DLD1 (cell line): ENCODE results near the gene KRI1.
"Not testable (repeated sequence)": the region's sequence is repeated elsewhere in the genome, so short reads cannot be mapped to it uniquely, and the experiment has no call there.

Source experiments
- in situ Hi-C: cut with HindIII; loops from 2 replicates; pipeline ENCODE4 v1.10.0; 2017; ENCODE audit warnings: low sequenced_read_pairs

Gene KRI1

DNA sequence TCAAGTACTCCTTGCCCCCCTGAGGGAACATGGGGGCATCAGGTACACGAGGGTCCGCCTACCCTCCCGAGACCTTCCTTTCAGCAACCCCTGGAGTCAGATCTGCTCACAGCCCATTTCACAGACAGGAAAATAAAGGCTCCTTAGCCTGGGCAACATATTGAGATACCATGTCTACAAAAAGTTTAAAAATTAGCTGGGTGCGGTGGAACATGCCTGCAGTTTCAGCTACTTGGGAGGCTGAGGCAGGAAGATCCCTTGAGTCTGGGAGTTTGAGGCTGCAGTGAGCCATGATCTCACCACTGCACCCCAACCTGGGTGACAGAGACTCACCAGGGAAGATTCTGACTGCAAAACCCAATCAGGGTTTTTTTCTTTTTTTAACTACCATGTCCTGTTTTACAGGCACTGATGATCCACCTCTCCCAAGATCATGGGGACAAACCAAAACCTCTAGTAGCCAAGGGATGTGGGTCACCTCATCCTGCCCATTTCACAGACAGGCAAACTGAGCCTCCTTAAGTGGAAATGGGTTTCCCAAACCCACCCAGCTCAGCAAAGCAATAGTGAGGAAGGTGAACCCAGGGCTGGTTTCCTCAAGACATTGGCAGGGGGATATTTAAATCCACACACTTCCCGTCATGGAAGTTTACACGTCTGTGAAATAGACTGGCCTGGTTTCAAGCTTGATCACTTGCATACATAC is 9.4 kb upstream of the KRI1 start:
- in situ Hi-C loops, result no loop called here

DNA sequence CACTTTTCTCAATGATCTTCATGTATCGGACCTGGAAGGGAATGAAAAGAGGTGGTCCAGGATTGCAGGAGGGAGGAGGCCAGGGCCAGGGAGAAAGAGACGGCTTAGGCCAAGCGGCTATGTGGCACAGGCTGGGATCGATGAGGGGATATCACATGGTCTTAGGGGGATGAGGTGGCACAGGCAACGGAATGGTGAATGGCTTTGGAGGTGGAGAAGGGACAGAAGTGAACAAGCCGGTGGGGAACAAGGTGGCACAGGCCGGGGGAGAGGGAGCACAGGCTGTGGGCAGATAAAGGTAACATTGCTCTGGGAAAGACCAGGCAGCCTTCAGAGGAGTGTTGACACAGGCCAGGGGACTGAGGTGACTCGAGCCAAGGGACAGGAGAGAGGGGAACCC is 8.7 kb upstream of the KRI1 start:
- in situ Hi-C loops, result no loop called here

DNA sequence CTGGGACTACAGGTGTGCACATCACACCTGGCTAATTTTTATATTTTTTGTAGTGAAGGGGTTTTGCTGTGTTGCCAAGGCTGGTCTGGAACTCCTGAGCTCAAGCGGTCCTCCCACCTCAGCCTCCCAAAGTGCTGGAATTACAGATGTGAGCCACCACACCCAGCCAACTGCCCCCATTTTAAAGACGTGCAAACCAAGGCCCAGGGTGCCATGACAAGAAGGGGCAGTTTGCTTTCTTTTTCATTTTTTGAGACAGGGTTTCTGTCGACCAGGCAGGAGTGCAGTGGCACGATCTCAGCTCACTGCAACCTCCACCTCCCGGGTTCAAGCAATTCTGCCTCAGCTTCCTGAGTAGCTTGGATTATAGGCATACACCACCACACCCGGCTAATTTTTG is 8.0 kb upstream of the KRI1 start:
- in situ Hi-C loops, result not testable (repeated sequence)

DNA sequence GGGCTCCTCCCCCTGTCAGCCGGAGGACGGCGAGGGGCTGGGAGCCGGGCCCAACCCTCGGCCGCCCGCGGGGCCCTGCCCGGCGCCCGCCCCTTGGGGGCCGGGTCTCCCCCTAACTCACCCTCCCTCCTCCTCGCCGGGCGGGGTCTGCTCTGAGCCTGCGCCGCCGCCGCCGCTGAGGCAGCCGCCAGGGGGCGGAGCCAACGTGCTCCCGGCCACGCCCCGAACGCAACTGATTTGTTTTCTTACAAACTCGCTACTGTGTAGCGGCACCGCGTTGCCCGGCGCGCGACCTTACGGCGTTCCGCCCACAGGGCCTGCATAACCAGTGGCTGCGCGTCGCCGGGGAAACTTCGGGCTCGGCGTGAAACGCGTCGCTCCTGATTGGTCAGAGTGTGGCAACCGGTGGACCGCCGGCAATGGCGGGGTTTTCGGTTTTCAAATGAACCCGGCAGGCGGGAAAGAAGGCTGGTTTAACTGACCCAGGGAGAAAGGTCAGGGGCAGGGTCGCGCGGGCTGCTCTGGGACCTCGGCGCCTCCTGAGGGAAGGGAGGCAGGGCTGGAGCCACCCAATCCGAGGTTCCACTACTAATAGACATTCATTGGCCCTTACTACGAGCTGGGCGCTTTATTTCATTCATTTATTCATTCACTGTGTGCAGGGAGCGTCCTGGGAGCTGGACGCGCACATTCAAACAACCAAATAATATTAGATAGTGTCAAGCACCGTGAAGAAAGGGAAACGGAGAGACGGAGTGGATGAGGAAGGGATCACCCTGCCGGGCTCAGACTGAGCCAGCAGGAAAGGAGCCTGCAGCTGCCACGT is 3.2 kb upstream of the KRI1 start, which contains the start of gene CDKN2D:
Gene CDKN2D (minus strand): TSS at position 154 of the 826 bp plus-strand sequence. CDS start 326 bp downstream, outside the sequence.
- in situ Hi-C loops, result no loop called here

DNA sequence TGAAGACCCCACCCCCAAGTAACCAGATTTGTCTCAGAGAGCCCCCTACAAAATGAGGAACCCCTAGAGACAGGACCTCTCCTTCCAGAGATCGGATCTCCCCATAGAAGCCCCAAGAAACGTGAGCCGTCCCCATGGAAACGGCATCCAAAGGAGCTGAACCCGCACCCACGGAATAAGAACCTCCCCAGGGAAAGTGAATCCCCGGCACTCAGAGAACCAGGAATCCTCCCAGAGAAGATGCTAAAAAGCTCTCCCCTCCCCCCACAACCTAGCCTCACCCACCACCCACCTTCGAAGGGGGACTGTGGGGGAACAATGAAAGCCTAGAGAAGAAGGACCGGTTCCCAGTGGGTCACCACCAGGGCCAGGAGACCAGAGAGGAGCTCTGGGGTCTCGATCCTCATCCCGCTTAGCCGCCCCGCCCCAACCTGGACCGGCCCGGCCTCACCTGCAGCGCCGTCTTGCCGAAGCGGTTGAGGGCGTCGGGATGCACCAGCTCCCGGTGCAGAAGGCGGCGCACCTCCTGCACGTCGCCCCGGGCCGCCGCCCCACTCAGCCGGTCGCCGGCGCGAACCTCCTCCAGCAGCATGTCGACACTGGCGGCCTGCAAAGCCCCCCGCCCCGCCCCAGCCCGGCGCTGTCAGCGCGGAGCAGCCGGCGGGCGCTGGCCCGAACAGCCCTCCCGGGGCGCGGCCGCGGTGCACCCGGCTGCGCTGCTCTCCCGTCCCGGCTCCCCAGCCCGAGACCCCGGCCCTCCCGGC is 2.4 kb upstream of the KRI1 start:
- in situ Hi-C loops, result no loop called here

DNA sequence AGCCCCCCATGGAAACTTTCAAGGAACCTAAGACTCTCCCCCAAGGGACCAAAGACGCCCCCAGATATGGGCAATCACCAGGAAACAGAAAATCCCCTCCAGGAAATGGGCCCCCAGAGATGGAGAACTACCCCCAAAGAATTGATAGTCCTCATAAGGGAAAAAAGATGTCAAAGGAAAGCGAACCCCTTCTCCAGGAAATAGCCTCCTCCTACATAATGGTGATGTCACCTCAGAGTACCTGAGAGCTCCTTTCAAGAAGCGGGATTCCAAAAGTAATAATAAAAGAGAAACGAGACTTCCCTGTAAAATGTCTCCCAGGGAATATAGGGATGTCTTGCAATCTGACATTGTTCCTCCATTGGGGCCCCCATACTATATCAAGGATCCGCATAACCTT is 1.8 kb upstream of the KRI1 start:
- in situ Hi-C loops, result no loop called here

DNA sequence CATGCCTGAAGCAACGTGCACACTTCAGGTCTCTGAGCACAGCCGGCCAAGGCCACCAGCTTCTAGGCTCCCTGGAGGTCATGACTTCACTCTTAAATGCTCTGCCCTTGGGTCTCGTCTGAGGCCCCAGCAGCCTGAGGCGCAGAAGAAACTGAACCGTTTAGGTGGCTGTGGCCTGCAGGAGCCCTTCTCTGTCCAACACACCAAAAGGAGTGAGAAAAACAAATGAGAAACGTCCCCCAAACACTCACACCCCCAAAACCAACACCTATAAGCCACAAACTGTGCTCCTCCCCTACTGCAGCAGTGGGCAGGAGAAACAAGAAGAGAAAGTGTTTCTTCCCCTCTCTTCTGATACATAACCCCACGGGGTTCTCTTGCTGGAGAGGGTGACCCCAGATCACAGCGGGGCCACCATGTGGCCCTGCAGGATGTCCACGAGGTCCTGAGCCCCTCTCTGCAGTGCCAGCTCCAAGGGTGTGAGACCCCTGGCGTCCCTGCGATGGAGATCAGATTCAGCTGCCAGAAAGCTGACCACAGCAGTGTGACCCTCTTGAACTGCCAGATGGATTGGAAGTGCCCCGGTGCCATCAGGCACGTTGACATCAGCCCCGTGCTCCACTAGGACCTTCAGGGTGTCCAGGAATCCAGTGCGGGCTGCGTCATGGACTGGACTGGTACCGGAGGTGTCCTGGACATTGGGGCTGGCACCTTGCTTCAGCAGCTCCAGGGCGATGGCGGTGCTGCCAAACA is 1.0 kb upstream of the KRI1 start:
- in situ Hi-C loops, result no loop called here

DNA sequence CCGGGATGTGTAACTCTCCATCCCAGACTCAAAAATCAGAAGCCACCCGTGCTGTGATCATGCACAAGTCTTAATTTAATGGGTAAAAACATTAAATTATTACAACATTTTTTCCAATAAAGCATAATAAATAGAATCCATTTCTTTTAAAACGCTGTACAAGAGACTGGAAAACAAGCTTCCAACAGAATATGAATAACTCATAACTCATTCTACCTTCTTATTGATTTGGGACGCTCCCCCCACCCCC is 523 bp upstream of the KRI1 start:
- in situ Hi-C loops, result no loop called here

DNA sequence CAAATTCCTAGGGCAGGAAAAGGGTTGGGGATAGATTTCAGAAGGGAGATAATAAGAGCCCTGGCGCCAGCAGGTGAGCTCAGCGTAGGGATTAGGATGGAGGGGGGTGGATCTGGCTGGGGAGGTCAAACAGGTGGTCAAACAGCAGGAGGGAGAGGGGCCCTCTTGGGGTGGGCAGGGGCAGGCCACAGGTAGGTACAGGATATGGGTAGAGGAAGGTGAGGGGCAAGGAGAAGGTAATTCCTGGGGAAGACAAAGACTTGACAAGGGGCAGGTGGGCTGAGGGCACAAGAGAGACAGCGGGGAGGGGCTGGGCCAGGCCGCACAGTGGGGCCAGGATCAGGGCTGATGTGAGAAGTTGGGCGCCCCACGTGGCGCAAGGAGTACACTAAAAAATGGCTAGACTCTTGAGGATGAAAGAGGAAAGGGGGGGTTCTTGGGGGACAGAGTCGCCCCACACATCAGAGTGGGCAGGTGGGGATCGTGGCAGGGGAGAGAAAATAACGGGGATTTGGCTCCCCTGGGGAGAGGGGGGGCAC is 713 bp downstream of the KRI1 start:
- in situ Hi-C loops, result no loop called here

DNA sequence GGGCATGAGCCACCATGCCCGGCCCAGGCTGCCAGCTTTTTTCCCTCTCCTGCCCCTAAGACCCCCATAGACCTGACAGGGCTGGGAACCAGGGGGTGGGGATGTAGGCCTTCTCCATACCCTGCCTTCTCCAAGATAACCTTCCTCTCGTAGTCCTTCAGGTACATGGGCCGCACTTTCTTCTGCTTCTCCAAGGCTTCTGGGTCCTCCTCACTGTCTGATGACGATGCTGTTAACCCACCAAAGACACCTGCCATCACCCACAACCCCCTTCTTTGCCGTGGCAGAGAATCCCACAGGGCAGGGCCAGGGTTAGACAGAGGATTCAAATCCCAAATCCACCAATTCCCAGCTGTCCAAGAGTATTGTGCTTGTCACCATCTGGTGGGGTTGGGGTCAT is 3.2 kb downstream of the KRI1 start:
- in situ Hi-C loops, result no loop called here

DNA sequence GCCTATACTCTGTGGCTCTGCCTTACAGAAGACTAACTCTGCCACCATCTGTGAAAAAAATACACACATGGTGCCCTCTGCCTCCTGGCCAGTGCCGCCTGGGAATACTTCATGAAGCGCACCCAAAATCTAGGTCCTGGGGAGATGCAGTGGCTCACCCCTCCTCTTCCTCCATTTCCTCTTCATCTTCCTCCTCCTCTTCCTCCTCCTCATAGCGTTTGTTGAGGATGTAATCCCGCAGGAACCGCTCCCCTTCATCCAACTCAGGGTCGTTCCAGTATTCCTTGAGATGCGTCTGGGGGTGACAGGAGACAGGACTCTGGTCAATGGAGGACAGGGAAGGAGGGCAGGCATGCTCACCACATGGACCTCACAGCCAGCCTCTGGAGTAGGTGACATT is 5.7 kb downstream of the KRI1 start:
- in situ Hi-C loops, result no loop called here

DNA sequence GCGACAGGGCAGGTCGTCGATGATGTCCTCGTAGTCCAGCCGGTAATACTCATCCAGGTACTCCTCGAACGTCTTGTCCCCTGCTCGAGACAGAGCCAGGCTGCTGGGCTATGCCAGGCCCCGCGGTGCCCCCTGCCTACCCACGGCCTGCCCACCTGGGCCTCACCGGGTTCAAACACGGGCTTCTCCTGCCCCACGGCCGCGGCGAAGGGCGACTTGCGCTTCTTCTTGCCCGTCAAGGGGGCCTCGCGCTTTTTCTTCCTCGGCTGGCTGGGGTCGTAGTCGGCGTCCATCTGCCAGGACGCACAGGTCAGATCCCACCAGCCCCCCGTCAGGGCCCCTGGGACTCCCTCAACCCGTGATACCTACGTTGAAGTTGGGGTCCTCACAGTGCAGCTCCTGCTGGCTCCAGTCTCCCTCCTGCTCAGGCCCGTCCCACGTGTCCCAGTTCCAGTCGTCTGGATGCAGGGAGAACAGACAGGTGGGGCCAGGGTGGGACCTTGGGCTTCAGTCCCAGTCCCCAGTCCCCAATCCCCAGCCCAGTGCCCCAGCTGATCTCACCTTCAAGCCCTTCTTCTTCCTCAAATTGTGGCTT is 8.1 kb downstream of the KRI1 start:
- in situ Hi-C loops, result no loop called here

DNA sequence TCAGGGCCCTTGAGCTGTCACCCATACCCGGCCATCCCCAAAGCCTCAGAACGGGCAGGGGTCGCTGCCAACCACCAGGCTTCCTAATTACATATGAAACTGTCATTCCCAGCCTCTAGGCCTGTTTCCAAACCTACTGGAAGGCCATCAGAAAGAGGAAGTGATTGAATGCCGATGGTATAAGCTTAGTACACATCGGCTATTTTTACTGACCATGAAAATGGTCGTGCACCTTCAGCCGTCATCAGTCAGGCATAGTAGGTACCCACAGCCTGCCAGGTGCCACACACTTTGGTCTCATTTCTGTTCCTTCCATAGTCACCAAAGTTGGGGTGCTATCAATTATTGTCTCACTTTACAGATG is 10.2 kb downstream of the KRI1 start:
- in situ Hi-C loops, result no loop called here

DNA sequence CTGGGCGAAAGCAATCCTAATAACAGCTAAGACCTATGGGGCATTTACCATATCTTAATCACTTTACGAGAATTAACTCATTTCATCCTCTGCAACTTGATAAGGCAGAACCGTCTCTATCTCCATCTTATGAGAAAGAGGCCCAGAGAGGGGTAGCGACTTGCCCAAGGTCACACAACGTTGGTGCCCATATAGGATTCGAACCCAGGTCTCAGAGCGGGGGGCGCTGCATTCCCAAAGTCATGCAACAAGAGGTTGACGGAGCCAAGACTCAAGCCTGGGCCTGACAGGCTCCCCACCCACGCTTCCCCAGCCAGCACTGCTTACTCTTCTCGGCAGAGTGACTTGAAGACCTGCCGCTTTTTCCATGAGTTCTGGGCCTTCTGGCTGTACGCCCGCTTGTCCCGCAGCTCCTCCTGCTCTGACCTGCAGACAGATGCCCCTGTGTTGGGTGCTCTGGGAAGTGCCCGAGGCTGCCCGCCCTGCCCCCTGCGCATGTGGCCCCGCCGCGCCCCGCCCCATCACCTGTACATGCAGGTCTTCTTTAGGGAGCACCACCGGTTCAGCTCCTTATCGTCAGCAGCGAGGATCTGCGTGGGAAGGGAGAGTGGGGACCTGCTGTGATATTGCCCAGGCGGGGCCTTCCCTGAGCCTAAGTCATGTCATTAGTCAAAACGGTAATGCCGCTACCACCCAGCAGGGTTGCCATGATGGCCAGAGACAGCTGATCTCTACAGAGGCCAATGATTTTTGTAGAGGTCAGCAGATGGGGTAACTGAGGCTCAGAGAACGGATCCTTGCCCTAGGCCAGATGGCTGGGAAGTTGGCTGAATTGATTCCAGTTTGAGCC is 10.8 kb downstream of the KRI1 start:
- in situ Hi-C loops, result no loop called here

DNA sequence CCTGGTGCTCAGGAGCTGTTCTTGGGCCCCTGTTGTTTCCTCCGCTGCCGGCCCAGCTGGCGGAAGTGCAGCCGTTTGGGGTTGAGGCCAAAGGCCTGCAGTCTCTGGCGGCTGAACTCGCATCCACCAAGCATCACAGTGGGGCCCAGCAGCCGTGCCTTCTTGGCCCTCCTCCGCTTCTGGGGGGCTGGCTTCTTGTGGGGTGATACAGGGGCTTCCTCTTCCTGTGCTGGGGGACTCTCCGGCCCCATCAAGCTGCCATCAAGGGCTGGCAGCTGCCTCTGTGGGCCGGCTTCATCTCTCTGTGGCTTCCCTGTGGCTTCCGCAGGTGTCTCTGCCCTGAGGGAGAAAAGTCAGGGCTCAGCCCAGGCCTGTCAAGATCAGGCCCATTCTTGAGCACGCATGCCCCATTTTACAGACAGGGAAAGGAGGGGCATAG is 11.8 kb downstream of the KRI1 start:
- in situ Hi-C loops, result no loop called here

DNA sequence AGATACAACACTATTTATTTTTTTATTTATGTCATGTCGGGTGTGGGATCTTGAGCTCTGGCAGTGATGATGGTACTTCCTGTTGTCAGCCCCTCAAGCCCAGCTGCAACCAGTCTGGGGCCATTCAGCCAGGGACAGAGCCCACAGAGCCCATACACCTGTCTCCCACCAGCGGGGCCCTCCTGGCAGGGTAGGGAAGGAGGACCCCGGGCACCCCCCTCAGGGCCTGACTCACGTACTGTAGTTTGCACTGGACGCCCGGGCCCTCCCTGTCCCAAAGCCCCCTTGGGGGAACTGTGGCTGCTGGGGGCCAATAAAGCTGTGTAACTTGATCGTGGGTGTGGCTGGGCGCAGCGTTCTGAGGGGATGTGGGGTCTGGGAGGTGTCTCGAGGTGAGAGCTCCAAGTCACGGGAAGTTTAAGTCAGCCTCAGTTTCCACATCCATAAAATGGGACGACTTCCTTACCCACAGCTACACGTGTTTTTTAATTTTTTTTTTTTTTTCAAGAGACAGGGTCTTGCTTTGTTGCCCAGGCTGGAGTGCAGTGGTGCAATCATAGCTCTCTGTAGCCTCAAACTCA is 12.6 kb downstream of the KRI1 start:
- in situ Hi-C loops, result no loop called here

DNA sequence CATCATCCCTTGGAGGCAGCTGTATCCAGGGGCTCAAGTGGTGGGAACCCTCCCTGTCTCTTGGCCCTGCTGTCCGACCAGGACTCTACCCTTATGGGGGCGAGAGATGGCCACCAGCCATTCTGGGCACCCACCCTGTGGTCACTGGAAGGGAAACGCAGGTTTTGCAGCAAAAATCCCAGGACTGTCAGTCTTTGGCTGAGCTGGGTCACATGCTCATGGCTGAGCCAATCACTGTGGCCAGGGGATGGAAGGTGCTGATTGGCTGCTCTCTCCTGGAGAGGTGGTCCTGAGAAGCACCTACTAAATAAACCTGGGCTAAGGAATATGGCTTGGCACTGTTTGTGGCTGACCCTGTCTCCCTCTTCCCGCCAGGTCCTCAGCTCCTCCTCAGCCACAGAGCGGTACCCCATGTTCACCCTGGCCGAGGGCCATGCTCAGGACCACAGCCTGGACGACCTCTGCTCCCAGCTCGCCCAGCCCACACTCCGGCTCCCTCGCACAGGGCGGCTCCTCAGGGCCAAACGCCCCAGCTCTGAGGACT is 13.2 kb downstream of the KRI1 start:
- in situ Hi-C loops, result no loop called here

DNA sequence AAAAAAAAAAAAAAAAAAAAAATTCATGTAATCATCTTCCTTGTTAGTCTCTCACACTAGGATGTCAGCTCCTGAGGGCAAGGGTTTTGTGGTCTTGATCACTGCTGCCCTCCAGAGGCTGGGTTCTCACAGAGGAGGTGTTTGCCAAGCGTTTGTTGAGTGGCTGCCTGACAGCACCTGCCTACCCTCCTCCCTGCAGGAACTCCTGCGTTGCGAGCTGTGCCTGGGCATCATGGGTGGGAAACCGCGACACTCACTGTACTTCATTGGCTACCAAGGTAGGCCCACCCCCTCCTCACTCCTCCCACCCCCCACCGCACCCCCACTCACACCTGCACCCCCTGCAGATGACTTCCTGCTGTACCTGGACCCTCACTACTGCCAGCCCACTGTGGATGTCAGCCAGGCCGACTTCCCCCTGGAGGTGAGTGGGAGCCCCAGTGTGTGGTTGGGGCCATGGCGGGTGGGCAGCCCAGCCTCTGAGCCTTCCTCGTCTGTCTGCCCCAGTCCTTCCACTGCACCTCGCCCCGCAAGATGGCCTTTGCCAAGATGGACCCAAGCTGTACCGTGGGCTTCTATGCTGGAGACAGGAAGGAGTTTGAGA is 14.0 kb downstream of the KRI1 start:
- in situ Hi-C loops, result no loop called here

DNA sequence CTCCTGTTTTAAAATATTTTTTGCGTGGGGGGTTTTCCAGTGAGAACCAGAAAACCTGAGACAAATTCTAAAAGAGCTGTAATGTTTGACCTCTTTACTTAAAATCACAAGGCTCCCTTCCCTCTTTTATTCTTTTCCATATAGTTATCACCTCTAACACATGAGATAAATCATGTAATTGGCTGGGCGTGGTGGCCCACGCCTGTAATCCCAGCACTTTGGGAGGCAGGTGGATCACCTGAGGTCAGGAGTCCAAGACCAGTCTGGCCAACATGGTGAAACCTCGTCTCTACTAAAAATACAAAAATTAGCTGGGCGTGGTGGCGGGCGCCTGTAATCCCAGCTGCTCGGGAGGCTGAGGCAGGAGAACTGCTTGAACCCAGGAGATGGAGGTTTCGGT is 14.8 kb downstream of the KRI1 start:
- in situ Hi-C loops, result not testable (repeated sequence)
